AG04450 (cell line): Measurements from ENCODE around the gene LRRC43. TPM values are rescaled to one million over a fixed set of nuclear protein-coding genes. Genes with fewer than 3 reads are reported as not detected.

ENCODE experiments used
- CTCF ChIA-PET: fragments of 300-600, 350-600 bp; formaldehyde crosslinking; extraction: SDS; loops from one replicate; lab custom pipeline; 2022; ENCODE audit warnings: antibody characterized with exemption, inconsistent platforms; lab: Charles Lee
- POLR2A ChIA-PET: fragments of 350-600 bp; formaldehyde crosslinking; extraction: SDS; loops from one replicate; lab custom pipeline; 2021; ENCODE audit warnings: antibody characterized with exemption, inconsistent platforms; lab: Yijun Ruan, JAX
- DNase-seq: peaks from one replicate; pipeline ENCODE4 v3.0.0-alpha.2; 2011; ENCODE audit warnings: low read depth, low spot score
- H3K27ac ChIP-seq: one replicate; pipeline ENCODE4 v1.5.1; 2012; ENCODE audit warnings: low read depth, low read length, control low read depth
- H3K27me3 ChIP-seq: one replicate; pipeline ENCODE4 v1.6.0; 2012; ENCODE audit warnings: low read length; ENCODE audit not compliant: control insufficient read depth, insufficient read depth
- H3K4me3 ChIP-seq: 2 replicates; pipeline ENCODE4 v1.5.1; 2011; ENCODE audit warnings: mild to moderate bottlenecking, low read depth, low read length, control low read depth
- H3K9me3 ChIP-seq: 2 replicates; pipeline ENCODE4 v1.5.1; 2012; ENCODE audit warnings: low read length; ENCODE audit not compliant: control insufficient read depth, insufficient read depth
- CTCF ChIP-seq: IDR thresholded peaks from 2 replicates; pipeline ENCODE4 v1.5.1; 2011; ENCODE audit warnings: low read depth, low read length, control low read depth, inconsistent platforms
- polyA plus RNA-seq: library from polyadenylated mRNA; depleted of rRNA; stranded (reverse); fragments of >200 nt; gene quantifications from 2 replicates; pipeline ENCODE4 v1.2.3, GENCODE V29; 2011

The LRRC43 gene
- polyA plus RNA-seq, 1 experiment = 0.27 TPM

GRCh38 chr12:122235741-122236140, 52.8 kb downstream of the LRRC43 start:
- ChIA-PET CTCF (no interaction called here), POLR2A (no interaction called here)
- no peaks in the 10 kb centered on the region for H3K9me3 ChIP-seq
- H3K27me3 ChIP-seq = no peaks in the 10 kb centered on the region
- no peak overlapping the region for H3K4me3 ChIP-seq
- DNase-seq = no peak
- H3K27ac ChIP-seq = no peak overlapping the region
- TF ChIP-seq CTCF = no peak

GRCh38 chr12:122238861-122239260, 55.9 kb downstream of the LRRC43 start:
- no peak for DNase-seq
- Histone ChIP-seq H3K4me3 (no peak overlapping the region), H3K9me3 (no peaks in the 10 kb centered on the region), H3K27ac (no peak overlapping the region), H3K27me3 (no peaks in the 10 kb centered on the region)
- TF ChIP-seq CTCF = no peak
- ChIA-PET POLR2A (interaction anchor here (0.7 kb wide), 1 partner anchor 794 kb away, joined by 4 read pairs; no protein-coding TSS in a partner anchor), CTCF (interaction anchor here (0.6 kb wide), 1 partner anchor 276 kb away, joined by 3 read pairs; no protein-coding TSS in a partner anchor)

GRCh38 chr12:122243965-122244364, 61.0 kb downstream of the LRRC43 start:
- no peaks in the 10 kb centered on the region for H3K27me3 ChIP-seq
- CTCF ChIA-PET = no interaction called here
- POLR2A ChIA-PET = no interaction called here

GRCh38 chr12:122244565-122245371, 61.8 kb downstream of the LRRC43 start:
- H3K27ac ChIP-seq = no peak overlapping the region
- no peaks in the 10 kb centered on the region for H3K27me3 ChIP-seq
- CTCF ChIA-PET = interaction anchor here (0.5 kb wide), 1 partner anchor 44 kb away, joined by 10 read pairs; no protein-coding TSS in a partner anchor
- no peak for DNase-seq
- TF ChIP-seq CTCF = no peak
- POLR2A ChIA-PET = interaction anchor here (0.7 kb wide), 1 partner anchor 24 kb away, joined by 3 read pairs; no protein-coding TSS in a partner anchor
- H3K4me3 ChIP-seq = no peak overlapping the region
- H3K9me3 ChIP-seq = no peaks in the 10 kb centered on the region

More at GRCh38 chr12:122243965-122244364, 61.0 kb downstream of the LRRC43 start:
- H3K27ac ChIP-seq = no peak overlapping the region
- no peak for TF ChIP-seq CTCF
- H3K4me3 ChIP-seq = no peak overlapping the region
- no peak for DNase-seq
- no peaks in the 10 kb centered on the region for H3K9me3 ChIP-seq

GRCh38 chr12:122245553-122245952, 62.6 kb downstream of the LRRC43 start:
- no peak overlapping the region for H3K27ac ChIP-seq
- ChIA-PET POLR2A (interaction anchor here (0.7 kb wide), 1 partner anchor 23 kb away, joined by 3 read pairs; no protein-coding TSS in a partner anchor), CTCF (no interaction called here)
- H3K27me3 ChIP-seq = no peaks in the 10 kb centered on the region
- H3K9me3 ChIP-seq = no peaks in the 10 kb centered on the region
- TF ChIP-seq CTCF = no peak
- no peak overlapping the region for H3K4me3 ChIP-seq
- no peak for DNase-seq
